Measurements from ENCODE around the gene CDH23.

The CDH23 gene

GRCh38 chr10:71534568-71535194 lies 138.0 kb downstream of the CDH23 start:
- Mint-ChIP-seq H3K27ac (peak overlapping the region; percentile 60), H3K4me3 (no peak overlapping the region), H3K9me3 (no peaks in the 10 kb centered on the region), H3K36me3 (no peaks in the 10 kb centered on the region), H3K4me1 (peaks cover 23% of the 10 kb centered on the region)
- no peak for ATAC-seq
- no peak for DNase-seq (ENCODE audit: low spot score in 2 of 2)

- Mint-ChIP-seq H3K4me3 (no peak overlapping the region), H3K4me1 (peaks cover 22% of the 10 kb centered on the region), H3K27ac (peak overlapping the region; percentile 20), H3K36me3 (no peaks in the 10 kb centered on the region), H3K9me3 (no peaks in the 10 kb centered on the region)
- DNase-seq (ENCODE audit: low spot score in 2 of 2) = no peak
- ATAC-seq = no peak
Measured at GRCh38 chr10:71536332-71536731, 139.6 kb downstream of the CDH23 start.

GRCh38 chr10:71537125-71537524 lies 140.4 kb downstream of the CDH23 start:
- Mint-ChIP-seq H3K27ac (no peak overlapping the region), H3K4me3 (no peak overlapping the region), H3K9me3 (no peaks in the 10 kb centered on the region), H3K36me3 (no peaks in the 10 kb centered on the region), H3K4me1 (peaks cover 14% of the 10 kb centered on the region)
- ATAC-seq (no peak), DNase-seq (ENCODE audit: low spot score in 2 of 2) (no peak)

GRCh38 chr10:71537681-71538080 lies 141.0 kb downstream of the CDH23 start:
- Mint-ChIP-seq H3K4me1 (peaks cover 11% of the 10 kb centered on the region), H3K4me3 (no peak overlapping the region), H3K36me3 (no peaks in the 10 kb centered on the region), H3K27ac (no peak overlapping the region), H3K9me3 (no peaks in the 10 kb centered on the region)
- DNase-seq (ENCODE audit: low spot score in 2 of 2) = no peak
- ATAC-seq = no peak

- Mint-ChIP-seq H3K36me3 (no peaks in the 10 kb centered on the region), H3K9me3 (no peaks in the 10 kb centered on the region), H3K4me3 (no peak overlapping the region), H3K4me1 (peaks cover 11% of the 10 kb centered on the region), H3K27ac (no peak overlapping the region)
- ATAC-seq (no peak), DNase-seq (ENCODE audit: low spot score in 2 of 2) (no peak)
Measured at GRCh38 chr10:71538608-71539260, 142.0 kb downstream of the CDH23 start.

GRCh38 chr10:71539442-71540118 lies 142.9 kb downstream of the CDH23 start:
- Mint-ChIP-seq H3K9me3 (no peaks in the 10 kb centered on the region), H3K4me3 (no peak overlapping the region)

GRCh38 chr10:71542478-71542877 lies 145.8 kb downstream of the CDH23 start:
- Mint-ChIP-seq H3K27ac (no peak overlapping the region), H3K9me3 (no peaks in the 10 kb centered on the region), H3K4me3 (no peak overlapping the region), H3K36me3 (no peaks in the 10 kb centered on the region), H3K4me1 (no peaks in the 10 kb centered on the region)
- ATAC-seq (no peak), DNase-seq (ENCODE audit: low spot score in 2 of 2) (no peak)

More at GRCh38 chr10:71539442-71540118, 142.9 kb downstream of the CDH23 start:
- Mint-ChIP-seq H3K36me3 (no peaks in the 10 kb centered on the region), H3K27ac (no peak overlapping the region), H3K4me1 (peaks cover 11% of the 10 kb centered on the region)
- no peak for ATAC-seq
- no peak for DNase-seq (ENCODE audit: low spot score in 2 of 2)

- DNase-seq (ENCODE audit: low spot score in 2 of 2) (no peak), ATAC-seq (no peak)
- no peaks in the 10 kb centered on the region for H3K4me1 Mint-ChIP-seq
- H3K4me3 Mint-ChIP-seq = no peak overlapping the region
- H3K36me3 Mint-ChIP-seq = no peaks in the 10 kb centered on the region
- peak overlapping the region; percentile 80 for H3K27ac Mint-ChIP-seq
- no peaks in the 10 kb centered on the region for H3K9me3 Mint-ChIP-seq
Measured at GRCh38 chr10:71543608-71544170, 147.0 kb downstream of the CDH23 start.

GRCh38 chr10:71545001-71545400 lies 148.3 kb downstream of the CDH23 start:
- Mint-ChIP-seq H3K9me3 (no peaks in the 10 kb centered on the region), H3K27ac (no peak overlapping the region), H3K36me3 (no peaks in the 10 kb centered on the region), H3K4me1 (no peaks in the 10 kb centered on the region), H3K4me3 (no peak overlapping the region)
- no peak for ATAC-seq
- no peak for DNase-seq (ENCODE audit: low spot score in 2 of 2)

- no peaks in the 10 kb centered on the region for H3K4me1 Mint-ChIP-seq
- no peak for ATAC-seq
Measured at GRCh38 chr10:71546220-71546619, 149.5 kb downstream of the CDH23 start.

GRCh38 chr10:71547312-71547711 lies 150.6 kb downstream of the CDH23 start:
- ATAC-seq (no peak), DNase-seq (ENCODE audit: low spot score in 2 of 2) (no peak)
- Mint-ChIP-seq H3K9me3 (no peaks in the 10 kb centered on the region), H3K36me3 (no peaks in the 10 kb centered on the region), H3K4me3 (no peak overlapping the region), H3K4me1 (no peaks in the 10 kb centered on the region), H3K27ac (no peak overlapping the region)

More at GRCh38 chr10:71546220-71546619, 149.5 kb downstream of the CDH23 start:
- H3K36me3 Mint-ChIP-seq = no peaks in the 10 kb centered on the region
- H3K4me3 Mint-ChIP-seq = no peak overlapping the region
- no peak overlapping the region for H3K27ac Mint-ChIP-seq
- DNase-seq (ENCODE audit: low spot score in 2 of 2) = no peak
- no peaks in the 10 kb centered on the region for H3K9me3 Mint-ChIP-seq

- Mint-ChIP-seq H3K36me3 (no peaks in the 10 kb centered on the region), H3K9me3 (no peaks in the 10 kb centered on the region), H3K4me1 (no peaks in the 10 kb centered on the region), H3K27ac (no peak overlapping the region), H3K4me3 (no peak overlapping the region)
- no peak for DNase-seq (ENCODE audit: low spot score in 2 of 2)
- ATAC-seq = peak; percentile 55
Measured at GRCh38 chr10:71547876-71548846, 151.4 kb downstream of the CDH23 start.

- DNase-seq (ENCODE audit: low spot score in 2 of 2) = no peak
- no peak for ATAC-seq
- no peak overlapping the region for H3K4me3 Mint-ChIP-seq
- H3K9me3 Mint-ChIP-seq = no peaks in the 10 kb centered on the region
- peak overlapping the region; percentile 78 for H3K27ac Mint-ChIP-seq
- H3K4me1 Mint-ChIP-seq = no peaks in the 10 kb centered on the region
- H3K36me3 Mint-ChIP-seq = no peaks in the 10 kb centered on the region
Measured at GRCh38 chr10:71549766-71550533, 153.2 kb downstream of the CDH23 start.

GRCh38 chr10:71550628-71551027 lies 153.9 kb downstream of the CDH23 start:
- Mint-ChIP-seq H3K36me3 (no peaks in the 10 kb centered on the region), H3K4me3 (no peak overlapping the region), H3K9me3 (no peaks in the 10 kb centered on the region), H3K27ac (peak overlapping the region; percentile 78), H3K4me1 (no peaks in the 10 kb centered on the region)
- no peak for DNase-seq (ENCODE audit: low spot score in 2 of 2)
- no peak for ATAC-seq

Data from stimulated activated effector memory CD8-positive, alpha-beta T cell treated with anti-CD3 and anti-CD28 coated beads, Interleukin-12 subunit alpha, Interleukin-12 subunit beta, amount 100 ng/mL, for 72 hours (primary cell).